Measurements from ENCODE around the gene C4A. TPM values are rescaled to one million over a fixed set of nuclear protein-coding genes. Genes with fewer than 3 reads are reported as not detected.
A peak's percentile ranks its signal among the peaks of the same experiment; 100 is the strongest.

The C4A gene
- total and polyA plus RNA-seq, 2 of the 13 experiments (the other 11 are each of a cell fraction or from before 2014, with no cell fraction given), result 165 to 478 TPM

- intact Hi-C loops (cut with micrococcal nuclease; ENCODE audit: unreplicated experiment), result no loop called here
- in situ Hi-C loops (cut with HindIII; ENCODE audit: extremely low pct_ligation_motif_present, low pct_unique_long_range_greater_than_20kb), result no loop called here
- peaks cover 11% of the 10 kb centered on the region for H3K79me2 ChIP-seq (ENCODE audit: insufficient read depth, low read length)
- H3K4me2 ChIP-seq (ENCODE audit: low read depth, low read length), result no peak overlapping the region
- no TSS peak for BruUV-seq (replicated peaks)
- no peak for FAIRE-seq
- H3K36me3 ChIP-seq (replicated peaks in 1 of 2; ENCODE audit: control insufficient read depth in 1 of 2, insufficient read depth in 2 of 2, low read length in 2 of 2), result peaks cover 46 to 70% of the 10 kb centered on the region in 2 experiments
- H2AFZ ChIP-seq (ENCODE audit: low read length), result no peak overlapping the region
- 95% methylated on average over 3 of the region's 3 CpGs for whole genome bisulfite sequencing (ENCODE audit: low lambda C conversion rate)
- H3K27me3 ChIP-seq (ENCODE audit: control insufficient read depth in 1 of 2, insufficient read depth in 2 of 2, low read length in 2 of 2), result no peaks in the 10 kb centered on the region; a peak in 1 of 5 replicates
- H3K27ac ChIP-seq (ENCODE audit: extremely low read length, insufficient read depth, low read length), result no peak overlapping the region
- ChIA-PET CTCF (ENCODE audit: low intra/inter-chr PET ratio, low total read pairs) (no interaction called here), POLR2A (interaction anchor here (0.5 to 6.1 kb wide), 3 partner anchors 8 to 329 kb away, joined by 3 to 142 read pairs (median 3); partner anchors contain the start of genes NELFE and SKIC2)
- H3K4me3 ChIP-seq (replicated peaks in 1 of 3; ENCODE audit: insufficient read depth in 1 of 3, low read depth in 2 of 3, low read length in 3 of 3), result no peak overlapping the region
- ATAC-seq, result no peak
- TF ChIP-seq TIGD3 (CRISPR knock-in tag; IDR thresholded peaks at IDR 0.05; ENCODE audit: borderline replicate concordance) (no peak), RORA (CRISPR knock-in tag; IDR thresholded peaks at IDR 0.05) (no peak)
- H3K4me1 ChIP-seq (ENCODE audit: insufficient read depth, low read length), result peaks cover 20% of the 10 kb centered on the region
- no peaks in the 10 kb centered on the region for H4K20me1 ChIP-seq (ENCODE audit: insufficient read depth, low read length)
- H3K9ac ChIP-seq (ENCODE audit: insufficient read depth, low read depth, low read length), result no peak overlapping the region
- no peak for DNase-seq (ENCODE audit: low spot score)
- H3K9me3 ChIP-seq (ENCODE audit: low read length), result no peaks in the 10 kb centered on the region
Measured at GRCh38 chr6:31967926-31968320, 13.9 kb upstream of the C4A start.

- Histone ChIP-seq H3K9ac (ENCODE audit: insufficient read depth, low read depth, low read length) (no peak overlapping the region), H3K4me3 (replicated peaks in 1 of 3; ENCODE audit: insufficient read depth in 1 of 3, low read depth in 2 of 3, low read length in 3 of 3) (no peak overlapping the region), H3K9me3 (ENCODE audit: low read length) (no peaks in the 10 kb centered on the region), H2AFZ (ENCODE audit: low read length) (no peak overlapping the region), H3K79me2 (ENCODE audit: insufficient read depth, low read length) (peaks cover 15% of the 10 kb centered on the region), H4K20me1 (ENCODE audit: insufficient read depth, low read length) (no peaks in the 10 kb centered on the region), H3K36me3 (replicated peaks in 1 of 2; ENCODE audit: control insufficient read depth in 1 of 2, insufficient read depth in 2 of 2, low read length in 2 of 2) (peaks cover 44 to 66% of the 10 kb centered on the region in 2 experiments), H3K27me3 (ENCODE audit: control insufficient read depth in 1 of 2, insufficient read depth in 2 of 2, low read length in 2 of 2) (no peaks in the 10 kb centered on the region; a peak in 1 of 5 replicates), H3K27ac (ENCODE audit: extremely low read length, insufficient read depth, low read length) (no peak overlapping the region), H3K4me2 (ENCODE audit: low read depth, low read length) (no peak overlapping the region), H3K4me1 (ENCODE audit: insufficient read depth, low read length) (peaks cover 24% of the 10 kb centered on the region)
- ChIA-PET CTCF (ENCODE audit: low intra/inter-chr PET ratio, low total read pairs) (no interaction called here), POLR2A (interaction anchor here (0.5 to 6.1 kb wide), 4 partner anchors 8 to 329 kb away, joined by 3 to 142 read pairs (median 3); partner anchors contain the start of genes CFB, NELFE and SKIC2)
- in situ Hi-C loops (cut with HindIII; ENCODE audit: extremely low pct_ligation_motif_present, low pct_unique_long_range_greater_than_20kb) (no loop called here), intact Hi-C loops (cut with micrococcal nuclease; ENCODE audit: unreplicated experiment) (no loop called here)
- DNase-seq (ENCODE audit: low spot score), result no peak
- WGBS (ENCODE audit: low lambda C conversion rate), result 96% methylated on average over 8 of the region's 11 CpGs
- TF ChIP-seq POLR2A (IDR thresholded peaks at IDR 0.05; ENCODE audit: insufficient read depth in 1 of 2, low read depth in 2 of 2, low read length in 2 of 2) (peak in 1 of 2 experiments; percentile 30; a peak in 1 of 4 replicates), ZNF609 (CRISPR knock-in tag; IDR thresholded peaks at IDR 0.05; ENCODE audit: borderline replicate concordance) (no peak), TERF1 (CRISPR knock-in tag; IDR thresholded peaks at IDR 0.05) (no peak), AGO2 (optimal IDR thresholded peaks at IDR 0.05; ENCODE audit: low read depth, low read length) (peak; percentile 16), ELK4 (CRISPR knock-in tag; IDR thresholded peaks at IDR 0.05; ENCODE audit: borderline replicate concordance) (no peak), MTF2 (CRISPR knock-in tag; IDR thresholded peaks at IDR 0.05; ENCODE audit: borderline replicate concordance) (no peak)
- no peak for FAIRE-seq
- no TSS peak for BruUV-seq (replicated peaks)
- ATAC-seq, result no peak
Measured at GRCh38 chr6:31968326-31968725, 13.5 kb upstream of the C4A start.

Measured in HepG2 (cell line).